Caco-2 (cell line): Measurements from ENCODE around the gene KDM4B. TPM values are rescaled to one million over a fixed set of nuclear protein-coding genes. Genes with fewer than 3 reads are reported as not detected.

Experiments
- BruUV-seq: library from RNA; stranded (reverse); fragments of 400-500 nt; replicated peaks from 2 replicates; lab custom pipeline; 2021; lab: Mats Ljungman, UMichigan
- CTCF ChIA-PET: fragments of 300-600 bp; sonication (Branson Sonifier 250); formaldehyde crosslinking; loops from one replicate; lab custom pipeline; 2022; ENCODE audit warnings: antibody characterized with exemption; lab: Charles Lee
- POLR2A ChIA-PET: fragments of 300-600 bp; sonication (Branson Sonifier 250); formaldehyde crosslinking; loops from one replicate; lab custom pipeline; 2022; ENCODE audit warnings: antibody characterized with exemption; lab: Charles Lee
- DNase-seq, 2 experiments: peaks; one replicate each; pipeline versions ENCODE4 v3.0.0 to v3.0.0-alpha.2; 2020 to 2022
- H3K27me3 ChIP-seq: replicated peaks from 2 replicates; pipeline ENCODE4 v1.6.0; 2011; ENCODE audit warnings: low read length; ENCODE audit not compliant: control insufficient read depth, insufficient read depth
- H3K36me3 ChIP-seq: 2 replicates; pipeline ENCODE4 v1.5.1; 2011; ENCODE audit warnings: low read length; ENCODE audit not compliant: control insufficient read depth, insufficient read depth
- H3K4me1 ChIP-seq: fragments of 250-450 bp; sonication (Bioruptor Pico); 2 replicates; pipeline ENCODE4 v1.5.1; 2020; ENCODE audit warnings: mild to moderate bottlenecking
- H3K4me3 ChIP-seq: 2 replicates; pipeline ENCODE4 v1.5.1; 2011; ENCODE audit warnings: low read depth, mild to moderate bottlenecking, control low read depth, low read length
- H3K9me3 ChIP-seq: fragments of 250-450 bp; sonication (Bioruptor Pico); 2 replicates; pipeline ENCODE4 v1.5.1; 2020; ENCODE audit warnings: mild to moderate bottlenecking, moderate library complexity
- H3K27ac Mint-ChIP-seq: one replicate; pipeline ENCODE4 v1.8.0; 2022; ENCODE audit warnings: mixed read lengths; ENCODE audit not compliant: unreplicated experiment
- H3K27me3 Mint-ChIP-seq: one replicate; pipeline ENCODE4 v1.8.0; 2022; ENCODE audit warnings: mixed read lengths; ENCODE audit not compliant: insufficient read depth, unreplicated experiment
- H3K36me3 Mint-ChIP-seq: one replicate; pipeline ENCODE4 v1.8.0; 2022; ENCODE audit warnings: mild to moderate bottlenecking, mixed read lengths; ENCODE audit not compliant: insufficient read depth, unreplicated experiment
- H3K4me1 Mint-ChIP-seq: one replicate; pipeline ENCODE4 v1.8.0; 2022; ENCODE audit warnings: low read depth, mixed read lengths; ENCODE audit not compliant: unreplicated experiment
- H3K4me3 Mint-ChIP-seq: one replicate; pipeline ENCODE4 v1.8.0; 2022; ENCODE audit warnings: mild to moderate bottlenecking, moderate library complexity, mixed read lengths; ENCODE audit not compliant: unreplicated experiment
- H3K9me3 Mint-ChIP-seq: one replicate; pipeline ENCODE4 v1.8.0; 2022; ENCODE audit warnings: mixed read lengths; ENCODE audit not compliant: unreplicated experiment
- CTCF ChIP-seq, 2 experiments: fragments of 200-600 bp in 1 of 2; IDR thresholded peaks; 1 replicate in 1 of 2; 2 replicates in 1 of 2; pipeline versions ENCODE4 v1.5.1 to v1.8.0; 2011 to 2022; ENCODE audit warnings: antibody characterized with exemption in 1 of 2, control low read depth in 1 of 2, inconsistent platforms in 1 of 2, low read depth in 1 of 2, low read length in 1 of 2, mild to moderate bottlenecking in 1 of 2, moderate library complexity in 1 of 2; ENCODE audit not compliant: insufficient read depth in 1 of 2, severe bottlenecking in 1 of 2, unreplicated experiment in 1 of 2
- intact Hi-C: fragments of 100-400 bp; cut with micrococcal nuclease; formaldehyde crosslinking; loops from one replicate; pipeline ENCODE4 v1.10.0; 2022; ENCODE audit not compliant: unreplicated experiment
- total RNA-seq: library from RNA; stranded (reverse); gene quantifications from 2 replicates; pipeline ENCODE4 v1.2.3, GENCODE V29; 2022

The KDM4B gene
- total RNA-seq, 1 experiment from 2014 or later = 27.4 TPM

DNA sequence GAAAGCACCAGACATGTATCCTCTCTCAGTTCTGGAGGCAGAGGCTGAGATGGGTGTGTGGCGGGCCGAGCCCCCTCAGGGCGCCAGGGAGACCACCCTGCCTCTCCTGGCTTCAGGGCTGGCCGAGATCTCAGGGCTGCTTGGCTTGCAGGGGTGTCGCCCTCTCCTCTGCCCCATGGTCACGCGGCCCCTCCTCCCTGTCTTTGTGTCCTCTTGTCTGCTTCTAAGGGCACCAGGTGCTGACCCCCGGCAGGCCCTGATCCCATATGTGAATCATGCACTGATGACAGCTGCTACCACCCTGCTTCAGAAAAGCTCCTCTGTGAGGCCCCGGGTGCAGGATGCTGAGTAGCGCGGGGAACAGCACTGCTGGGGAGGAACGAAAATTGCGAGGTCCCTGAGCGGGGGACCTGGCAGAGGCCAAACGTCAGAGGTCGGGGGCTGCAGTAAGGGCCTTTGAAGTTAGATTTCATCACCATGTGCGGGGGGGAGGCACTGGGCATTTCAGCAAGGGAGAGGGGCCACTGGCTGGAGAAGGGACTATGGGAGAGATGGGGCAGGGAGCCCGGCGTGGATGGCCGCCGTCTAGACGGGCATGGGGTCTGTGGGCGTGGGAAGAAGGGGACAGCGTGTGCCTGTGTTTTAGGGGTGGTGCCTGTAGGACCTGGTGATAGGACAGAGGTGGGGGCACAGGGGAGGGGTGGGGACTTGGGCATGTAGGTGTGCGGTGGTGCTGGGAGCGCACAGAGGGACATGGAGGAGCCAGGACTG is 125.2 kb downstream of the KDM4B start:
- H3K9me3 ChIP-seq = peaks cover 5% of the 10 kb centered on the region; the same call in 1 of the 2 replicates
- intact Hi-C loops = no loop called here
- H3K27me3 ChIP-seq = no peaks in the 10 kb centered on the region
- no peak for DNase-seq
- no peak overlapping the region for H3K4me3 ChIP-seq
- H3K9me3 Mint-ChIP-seq = no peaks in the 10 kb centered on the region
- no peak overlapping the region for H3K4me3 Mint-ChIP-seq
- no peak for TF ChIP-seq CTCF (IDR thresholded peaks at IDR 0.05; ENCODE audit: insufficient read depth in 1 of 2, low read depth in 1 of 2, low read length in 1 of 2, severe bottlenecking in 1 of 2, unreplicated experiment in 1 of 2)
- no peaks in the 10 kb centered on the region for H3K4me1 Mint-ChIP-seq
- H3K27ac Mint-ChIP-seq = no peak overlapping the region
- H3K4me1 ChIP-seq = no peaks in the 10 kb centered on the region
- BruUV-seq = no TSS peak
- POLR2A ChIA-PET = no interaction called here
- no peaks in the 10 kb centered on the region for H3K27me3 Mint-ChIP-seq
- H3K36me3 ChIP-seq = no peaks in the 10 kb centered on the region; the same call in 1 of the 2 replicates
- CTCF ChIA-PET = no interaction called here
- H3K36me3 Mint-ChIP-seq = peaks cover 22% of the 10 kb centered on the region

DNA sequence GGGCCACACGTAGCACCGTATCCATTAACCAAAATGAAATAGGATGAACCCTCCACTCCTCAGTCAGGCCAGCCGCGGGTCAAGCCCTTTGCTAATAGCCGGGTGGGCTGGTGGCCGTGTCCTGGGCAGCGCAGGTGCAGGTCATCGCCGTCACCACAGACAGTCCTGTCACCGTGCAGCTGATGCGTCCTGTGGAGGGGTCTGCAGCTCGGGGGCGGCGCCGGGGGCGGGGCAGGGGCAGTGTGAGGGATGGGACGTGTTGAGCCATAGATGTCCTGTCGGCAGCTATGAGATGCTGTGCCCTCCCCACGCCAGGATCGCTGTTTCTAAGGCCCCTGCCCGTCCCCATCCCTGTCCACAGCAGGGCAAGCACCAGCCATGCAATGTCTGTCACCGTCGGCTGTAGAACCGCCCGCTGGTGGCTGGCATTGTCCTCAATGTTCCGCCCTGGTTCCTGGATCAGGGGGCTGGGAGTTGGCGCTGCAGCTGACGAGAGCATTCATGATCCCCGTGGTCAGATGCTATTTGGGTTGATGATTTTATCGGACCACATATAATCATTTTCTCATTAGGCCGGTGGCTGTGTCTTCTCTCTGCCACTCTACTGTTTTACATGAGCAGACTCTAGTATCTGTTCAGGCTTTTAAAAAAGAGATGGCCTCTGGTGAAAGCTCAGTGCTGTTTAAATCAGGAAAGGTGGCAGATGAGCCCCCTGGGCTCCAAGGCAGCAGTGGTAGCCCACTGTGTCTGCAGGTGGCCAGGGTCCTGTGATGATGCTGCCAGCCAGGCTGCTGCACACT is 126.1 kb downstream of the KDM4B start:
- intact Hi-C loops = no loop called here
- Histone ChIP-seq H3K9me3 (peaks cover 14% of the 10 kb centered on the region), H3K4me1 (no peaks in the 10 kb centered on the region), H3K36me3 (no peaks in the 10 kb centered on the region; the same call in 1 of the 2 replicates), H3K4me3 (no peak overlapping the region), H3K27me3 (no peaks in the 10 kb centered on the region)
- Mint-ChIP-seq H3K4me3 (no peak overlapping the region), H3K9me3 (peaks cover 3% of the 10 kb centered on the region), H3K27me3 (no peaks in the 10 kb centered on the region), H3K36me3 (peaks cover 22% of the 10 kb centered on the region), H3K4me1 (no peaks in the 10 kb centered on the region), H3K27ac (no peak overlapping the region)
- BruUV-seq = no TSS peak
- CTCF ChIA-PET = no interaction called here
- DNase-seq = no peak
- POLR2A ChIA-PET = no interaction called here
- TF ChIP-seq CTCF (IDR thresholded peaks at IDR 0.05; ENCODE audit: insufficient read depth in 1 of 2, low read depth in 1 of 2, low read length in 1 of 2, severe bottlenecking in 1 of 2, unreplicated experiment in 1 of 2) = no peak

- no peaks in the 10 kb centered on the region for H3K27me3 Mint-ChIP-seq
- no peak for DNase-seq
- no TSS peak for BruUV-seq
- POLR2A ChIA-PET = no interaction called here
- no peak overlapping the region for H3K4me3 ChIP-seq
- no peaks in the 10 kb centered on the region for H3K27me3 ChIP-seq
- H3K36me3 ChIP-seq = no peaks in the 10 kb centered on the region; the same call in 1 of the 2 replicates
- no peak overlapping the region for H3K4me3 Mint-ChIP-seq
- H3K9me3 ChIP-seq = peaks cover 19% of the 10 kb centered on the region
- no peak for TF ChIP-seq CTCF (IDR thresholded peaks at IDR 0.05; ENCODE audit: insufficient read depth in 1 of 2, low read depth in 1 of 2, low read length in 1 of 2, severe bottlenecking in 1 of 2, unreplicated experiment in 1 of 2)
- H3K9me3 Mint-ChIP-seq = peaks cover 9% of the 10 kb centered on the region
- no peak overlapping the region for H3K27ac Mint-ChIP-seq
- no peaks in the 10 kb centered on the region for H3K4me1 Mint-ChIP-seq
- peaks cover 22% of the 10 kb centered on the region for H3K36me3 Mint-ChIP-seq
- CTCF ChIA-PET = no interaction called here
- H3K4me1 ChIP-seq = no peaks in the 10 kb centered on the region
- intact Hi-C loops = no loop called here
These were observed 126.6 kb downstream of the KDM4B start for GRCh38 chr19:5095568-5095850.
